ENCODE data around the gene FRS3.

- TF ChIP-seq CTCF (conservative IDR thresholded peaks at IDR 0.05; ENCODE audit: low read length) (no peak), EZH2phosphoT487 (IDR thresholded peaks at IDR 0.05; ENCODE audit: borderline replicate concordance) (no peak)
Observed at GRCh38 chr6:41777551-41778285, 2.0 kb downstream of the FRS3 start.
